ENCODE measurements around the gene UMAD1.

The UMAD1 gene

GRCh38 chr7:7850150-7850549 is 209.6 kb downstream of the UMAD1 start:
- no peak for DNase-seq

- DNase-seq = no peak
Measured at GRCh38 chr7:7851381-7851780, 210.8 kb downstream of the UMAD1 start.

GRCh38 chr7:7851991-7852390 is 211.4 kb downstream of the UMAD1 start:
- no peak for DNase-seq

DNA sequence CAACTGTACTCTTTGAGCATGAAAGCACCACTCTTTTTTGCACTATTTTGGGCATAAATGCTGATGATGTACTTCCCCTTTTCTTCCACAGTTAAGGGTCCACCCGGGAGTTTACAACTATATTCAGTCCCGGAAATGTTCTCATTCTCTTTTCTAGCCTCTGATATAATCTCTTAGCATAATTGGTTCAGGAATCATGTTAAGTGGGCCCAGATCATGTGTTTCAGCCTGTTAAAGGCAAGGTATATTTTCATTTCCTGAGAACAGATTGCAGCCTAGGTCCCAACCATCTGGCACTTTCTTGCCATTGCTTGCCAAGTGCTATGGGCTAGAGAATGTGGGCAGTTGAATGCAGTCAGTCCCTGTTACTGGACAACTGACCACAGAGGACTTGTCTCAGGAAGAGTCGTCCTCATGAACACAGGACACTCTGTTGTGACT is 216.6 kb downstream of the UMAD1 start:
- DNase-seq = no peak

DNA sequence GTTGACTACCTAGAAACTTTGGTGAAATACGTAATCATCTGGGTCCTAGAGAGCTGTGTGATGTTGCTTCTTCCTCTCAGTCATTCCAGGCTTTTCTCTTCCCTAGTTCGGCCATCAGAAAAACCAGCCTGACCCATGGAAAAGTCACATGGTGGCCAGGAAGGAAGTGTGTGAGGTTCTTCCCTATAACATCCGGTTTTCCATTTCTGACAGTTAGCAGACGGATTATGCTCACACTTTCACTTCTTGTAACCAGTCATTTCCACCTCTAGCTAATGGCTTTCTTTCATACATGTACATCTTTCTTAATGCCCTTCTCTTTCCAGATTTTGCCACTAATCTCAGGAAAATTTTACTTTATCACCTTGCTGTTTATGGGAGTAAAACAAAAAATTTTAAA is 218.0 kb downstream of the UMAD1 start:
- DNase-seq = no peak

GRCh38 chr7:7859411-7859810 is 218.9 kb downstream of the UMAD1 start:
- DNase-seq = no peak

- DNase-seq = peak; percentile 40
Measured at GRCh38 chr7:7861211-7861633, 220.7 kb downstream of the UMAD1 start.

DNA sequence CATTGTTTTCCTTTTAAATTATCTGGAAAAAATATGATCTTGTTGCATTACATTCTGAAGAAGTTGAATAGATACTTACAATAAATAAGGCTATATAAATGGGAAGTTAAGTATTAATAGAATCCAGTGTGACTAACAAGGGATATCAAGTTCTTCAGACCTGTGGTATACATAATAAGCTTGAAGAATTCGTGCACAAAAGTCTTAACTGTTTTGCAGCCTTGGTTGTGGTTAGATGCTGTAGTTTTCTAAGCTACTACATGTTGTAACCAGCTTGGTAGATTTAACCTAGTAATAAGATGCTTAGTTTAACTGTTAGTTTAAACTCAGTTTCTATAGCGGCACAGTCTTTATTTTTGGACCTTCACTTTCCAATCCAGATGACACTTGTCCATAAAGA is 221.8 kb downstream of the UMAD1 start:
- no peak for DNase-seq

DNA sequence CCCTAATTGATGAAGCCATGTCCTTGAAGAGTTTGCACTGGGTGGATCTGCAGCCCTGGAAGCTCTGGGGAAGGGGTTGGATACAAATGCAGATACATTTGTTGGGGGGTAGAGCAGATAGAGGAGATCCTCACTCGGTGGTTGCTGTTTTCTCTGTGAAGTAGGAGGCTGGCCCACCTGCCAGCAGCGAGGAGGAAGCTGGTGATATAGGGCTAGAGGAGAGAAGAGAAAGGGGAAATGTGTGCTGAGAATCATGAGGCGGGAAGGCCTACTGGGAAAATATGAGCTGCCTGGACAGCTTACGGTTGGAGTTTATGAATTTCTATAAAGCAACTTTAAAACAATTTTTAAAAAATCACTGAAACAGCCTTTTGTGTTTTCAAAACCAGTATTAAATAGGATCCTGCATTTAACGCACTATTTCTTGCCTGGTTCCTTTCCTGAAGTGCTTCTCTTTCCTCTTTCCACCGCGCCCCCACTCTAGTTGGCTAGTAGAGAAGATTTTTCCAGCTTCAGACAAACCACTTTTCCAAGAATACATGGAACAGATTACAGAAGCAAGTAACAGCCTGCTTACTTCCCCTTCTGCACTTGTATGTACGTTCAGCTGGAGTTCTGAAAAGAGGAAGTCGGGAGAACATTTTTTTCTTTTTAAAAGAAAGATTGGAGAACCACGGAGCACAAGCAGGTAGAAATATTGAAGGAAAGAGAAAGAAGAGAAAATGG is 227.5 kb downstream of the UMAD1 start:
- DNase-seq = no peak

DNA sequence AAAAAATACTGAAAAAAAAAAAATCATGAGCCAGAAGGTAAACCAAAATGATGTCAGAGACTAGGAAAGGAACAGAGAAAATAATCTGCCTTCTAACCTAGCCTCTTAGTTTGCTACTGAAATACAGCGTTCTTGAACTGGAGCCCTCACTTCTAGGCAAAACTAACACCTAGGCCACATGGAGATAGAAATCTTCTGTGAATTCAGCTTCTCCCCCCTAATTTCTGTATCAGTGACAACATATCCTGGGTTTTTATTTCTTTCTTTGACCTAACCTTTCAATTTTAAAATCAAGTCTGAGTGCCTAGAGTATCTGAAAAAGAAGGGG is 228.0 kb downstream of the UMAD1 start:
- DNase-seq = no peak

GRCh38 chr7:7869036-7869435 is 228.5 kb downstream of the UMAD1 start:
- no peak for DNase-seq

- no peak for DNase-seq
Measured at GRCh38 chr7:7869651-7870050, 229.1 kb downstream of the UMAD1 start.

- DNase-seq = no peak
Measured at GRCh38 chr7:7870555-7870954, 230.0 kb downstream of the UMAD1 start.

- DNase-seq = no peak
Measured at GRCh38 chr7:7876419-7876818, 235.9 kb downstream of the UMAD1 start.

- no peak for DNase-seq
Measured at GRCh38 chr7:7881581-7881980, 241.0 kb downstream of the UMAD1 start.

- DNase-seq = no peak
Measured at GRCh38 chr7:7882888-7883287, 242.3 kb downstream of the UMAD1 start.

DNA sequence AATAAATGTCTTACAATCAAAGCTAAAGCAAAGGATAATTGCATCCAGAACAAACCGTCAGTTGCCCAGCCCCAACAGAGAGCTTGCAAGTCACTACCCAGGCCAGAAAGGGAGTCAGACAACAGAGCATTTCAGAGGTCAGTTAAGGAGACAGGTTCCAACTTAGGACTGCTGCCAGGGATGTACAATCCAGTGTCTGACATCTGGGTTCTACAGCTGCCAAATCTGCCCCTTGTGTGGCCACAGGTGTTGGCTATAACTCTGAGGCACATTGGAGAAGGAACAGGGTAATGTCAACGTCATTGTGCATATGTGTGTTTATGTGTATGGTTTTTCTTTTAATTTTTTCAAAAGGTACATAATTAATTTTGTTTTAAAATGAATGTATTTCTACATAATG is 242.8 kb downstream of the UMAD1 start:
- DNase-seq = no peak

- DNase-seq = peak; percentile 7
Measured at GRCh38 chr7:7884855-7885254, 244.3 kb downstream of the UMAD1 start.

- DNase-seq = no peak
Measured at GRCh38 chr7:7889791-7890568, 249.4 kb downstream of the UMAD1 start.

- DNase-seq = no peak
Measured at GRCh38 chr7:7895004-7895650, 254.6 kb downstream of the UMAD1 start.

DNA sequence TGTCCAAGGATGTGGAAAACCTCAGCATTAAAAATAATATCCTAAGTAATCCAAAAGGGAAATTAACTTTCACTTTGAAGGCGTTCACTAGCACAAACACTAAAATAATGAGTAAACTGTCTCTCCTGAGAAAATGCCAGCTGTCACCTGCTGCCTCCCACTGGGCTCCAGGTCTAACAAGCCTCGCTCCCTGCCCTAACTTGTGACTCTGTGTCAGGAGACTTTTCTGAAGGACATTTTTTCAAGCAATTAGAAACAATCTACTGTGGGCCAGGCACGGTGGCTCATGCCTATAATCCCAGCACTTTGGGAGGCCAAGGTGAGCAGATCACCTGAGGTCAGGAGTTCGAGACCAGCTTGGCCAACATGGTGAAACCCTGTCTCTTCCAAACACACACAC is 255.2 kb downstream of the UMAD1 start:
- DNase-seq = no peak

GRCh38 chr7:7897509-7897908 is 257.0 kb downstream of the UMAD1 start:
- DNase-seq = peak; percentile 10

GRCh38 chr7:7897949-7898515 is 257.5 kb downstream of the UMAD1 start:
- peak; percentile 51 for DNase-seq

DNA sequence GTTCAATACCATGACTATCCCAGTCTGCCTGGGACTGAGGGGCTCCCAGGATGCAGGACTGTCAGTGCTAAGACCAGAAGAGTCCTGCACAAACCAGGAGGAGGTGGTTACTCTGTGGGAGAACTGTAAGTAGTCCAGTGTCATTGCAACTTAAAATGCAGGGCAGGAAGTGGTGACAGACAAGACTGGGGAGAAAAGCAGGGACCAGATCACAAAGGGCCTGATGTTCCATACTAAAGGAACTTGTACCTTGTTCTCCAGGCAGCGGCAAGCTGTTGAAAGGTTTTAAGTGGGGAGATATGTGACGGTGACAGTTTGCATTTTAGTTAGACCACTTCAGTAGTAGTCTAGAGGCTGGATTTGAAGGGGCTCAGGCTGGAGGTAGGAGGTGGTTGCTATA is 262.3 kb downstream of the UMAD1 start:
- no peak for DNase-seq
